Right atrium auricular region (tissue), 2 donors: ENCODE data around the gene CEACAM7. TPM values are rescaled to one million over a fixed set of nuclear protein-coding genes. Genes with fewer than 3 reads are reported as not detected.

ENCODE experiments used
- DNase-seq: peaks from one replicate; pipeline ENCODE4 v3.0.0-alpha.2; 2019; ENCODE audit warnings: low spot score
- H3K27ac ChIP-seq, 2 donors: fragments of 200-600 bp; sonication (generic); 1 replicate in 1 of 2; 2 replicates in 1 of 2; pipeline ENCODE4 v1.5.1; 2016 to 2019
- H3K27me3 ChIP-seq, 2 donors: fragments of 200-600 bp; sonication (generic); one replicate each; pipeline versions ENCODE4 v1.5.1 to v1.6.0; 2017 to 2019
- H3K36me3 ChIP-seq: fragments of 200-600 bp; sonication (generic); one replicate; pipeline ENCODE4 v1.5.1; 2016
- H3K4me1 ChIP-seq, 2 donors: fragments of 200-600 bp; sonication (generic); one replicate each; pipeline versions ENCODE4 v1.5.1 to v1.6.0; 2017 to 2019
- H3K4me3 ChIP-seq, 2 donors: fragments of 200-600 bp; sonication (generic); 1 replicate in 1 of 2; 2 replicates in 1 of 2; pipeline ENCODE4 v1.5.1; 2017 to 2019; ENCODE audit warnings: mild to moderate bottlenecking in 1 of 2, moderate library complexity in 1 of 2
- H3K9me3 ChIP-seq, 2 donors: fragments of 200-600 bp; sonication (generic); one replicate each; pipeline ENCODE4 v1.5.1; 2019
- CTCF ChIP-seq, 2 donors: fragments of 200-600 bp; sonication (generic); IDR thresholded peaks; one replicate each; pipeline ENCODE4 v1.5.1; 2019; ENCODE audit warnings: antibody characterized with exemption in 2 of 2
- total RNA-seq, 2 donors: library from RNA; depleted of rRNA; stranded (reverse); fragments of >200 nt; gene quantifications; one replicate each; pipeline ENCODE4 v1.1.0, GENCODE V29; 2016

Gene CEACAM7
- total RNA-seq, 2 donors from 2014 or later: not detected

GRCh38 chr19:41638641-41639081, 49.4 kb downstream of the CEACAM7 start:
- no peak for TF ChIP-seq CTCF (IDR thresholded peaks at IDR 0.05)
- Histone ChIP-seq H3K36me3 (no peaks in the 10 kb centered on the region), H3K4me1 (no peaks in the 10 kb centered on the region), H3K9me3 (peaks cover 0 to 3% of the 10 kb centered on the region in 2 donors), H3K27ac (no peak overlapping the region), H3K27me3 (peaks cover 0 to 6% of the 10 kb centered on the region in 2 donors), H3K4me3 (no peak overlapping the region)
- DNase-seq: no peak

GRCh38 chr19:41637484-41637883, 50.6 kb downstream of the CEACAM7 start:
- no peak overlapping the region for H3K4me3 ChIP-seq
- no peak overlapping the region for H3K27ac ChIP-seq
- DNase-seq: no peak
- no peaks in the 10 kb centered on the region for H3K4me1 ChIP-seq
- peaks cover 0 to 6% of the 10 kb centered on the region in 2 donors for H3K9me3 ChIP-seq
- peaks cover 0 to 6% of the 10 kb centered on the region in 2 donors for H3K27me3 ChIP-seq
- TF ChIP-seq CTCF (IDR thresholded peaks at IDR 0.05): no peak
- H3K36me3 ChIP-seq: no peaks in the 10 kb centered on the region

- H3K36me3 ChIP-seq: no peaks in the 10 kb centered on the region
- no peaks in the 10 kb centered on the region for H3K27me3 ChIP-seq
- H3K4me3 ChIP-seq: no peak overlapping the region
- no peaks in the 10 kb centered on the region for H3K4me1 ChIP-seq
- peaks cover 0 to 15% of the 10 kb centered on the region in 2 donors for H3K9me3 ChIP-seq
- H3K27ac ChIP-seq: no peak overlapping the region
- no peak for TF ChIP-seq CTCF (IDR thresholded peaks at IDR 0.05)
- DNase-seq: no peak
Measured at GRCh38 chr19:41627966-41628675, 59.9 kb downstream of the CEACAM7 start.

- H3K4me3 ChIP-seq: no peak within 1 kb of the TSS
- no peaks in the 10 kb centered on the region for H3K4me1 ChIP-seq
- no peak within 1 kb of the TSS for H3K27ac ChIP-seq
- no peaks in the 10 kb centered on the region for H3K36me3 ChIP-seq
- H3K9me3 ChIP-seq: peaks cover 0 to 10% of the 10 kb centered on the region in 2 donors
- TF ChIP-seq CTCF (IDR thresholded peaks at IDR 0.05): no peak
- no peaks in the 10 kb centered on the region for H3K27me3 ChIP-seq
- DNase-seq: no peak
Measured at GRCh38 chr19:41626877-41627276, 61.2 kb downstream of the CEACAM7 start, which contains the start of gene CEACAM4. CEACAM4 (minus strand) TSS chr19:41627074; CDS start chr19:41626963, 111 bp downstream.

- H3K27me3 ChIP-seq: no peaks in the 10 kb centered on the region
- no peaks in the 10 kb centered on the region for H3K4me1 ChIP-seq
- no peak for TF ChIP-seq CTCF (IDR thresholded peaks at IDR 0.05)
- peaks cover 0 to 10% of the 10 kb centered on the region in 2 donors for H3K9me3 ChIP-seq
- DNase-seq: no peak
- H3K36me3 ChIP-seq: no peaks in the 10 kb centered on the region
- no peak overlapping the region for H3K27ac ChIP-seq
- no peak overlapping the region for H3K4me3 ChIP-seq
Measured at GRCh38 chr19:41626278-41626677, 61.8 kb downstream of the CEACAM7 start.
